WERI-Rb-1 (cell line): ENCODE data around the gene ECE2.
A peak's percentile ranks its signal among the peaks of the same experiment; 100 is the strongest.

ENCODE experiments used
- DNase-seq: peaks from one replicate; pipeline ENCODE4 v3.0.0-alpha.2; 2020
- H3K27ac ChIP-seq: fragments of 250-450 bp; sonication (Bioruptor Pico); 2 replicates; pipeline ENCODE4 v1.5.1; 2020; ENCODE audit warnings: mild to moderate bottlenecking, moderate library complexity
- H3K27me3 ChIP-seq: fragments of 250-450 bp; sonication (Bioruptor Pico); 2 replicates; pipeline ENCODE4 v1.5.1; 2021; ENCODE audit warnings: mild to moderate bottlenecking, low read depth, moderate library complexity; ENCODE audit not compliant: insufficient read depth, severe bottlenecking
- H3K36me3 ChIP-seq: fragments of 250-450 bp; sonication (Bioruptor Pico); 2 replicates; pipeline ENCODE4 v1.5.1; 2020; ENCODE audit warnings: mild to moderate bottlenecking, moderate library complexity
- H3K4me3 ChIP-seq: 2 replicates; pipeline ENCODE4 v1.5.1; 2011; ENCODE audit warnings: low read depth, mild to moderate bottlenecking, control low read depth, low read length
- H3K9me3 ChIP-seq: fragments of 250-450 bp; sonication (Bioruptor Pico); 2 replicates; pipeline ENCODE4 v1.5.1; 2021; ENCODE audit warnings: mild to moderate bottlenecking, moderate library complexity; ENCODE audit not compliant: severe bottlenecking
- TF ChIP-seq, protein P1 (sequence below): IDR thresholded peaks from 2 replicates; pipeline ENCODE4 v1.5.1; 2011; ENCODE audit warnings: low read depth, mild to moderate bottlenecking, control low read depth, inconsistent platforms, low read length

The ECE2 gene

DNA sequence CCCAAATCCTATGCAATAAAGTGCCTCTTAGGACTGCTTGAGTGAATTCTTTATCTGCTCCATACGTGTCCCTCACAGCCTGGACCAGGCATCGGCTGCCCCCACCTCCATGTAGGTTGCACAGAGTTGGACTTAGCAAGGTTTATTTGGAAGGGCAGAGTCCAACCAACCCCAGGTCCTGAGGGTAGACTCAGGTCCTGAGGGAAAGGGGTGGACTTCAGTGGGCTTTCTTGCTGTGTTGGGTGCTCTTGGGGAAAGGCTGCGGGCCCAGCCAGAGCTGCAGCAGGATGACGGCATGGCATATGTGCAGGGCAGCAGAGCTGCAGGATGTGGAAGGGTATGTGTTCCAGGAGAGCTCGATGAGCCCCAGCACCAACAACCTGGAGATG is 33.5 kb upstream of the ECE2 start:
- DNase-seq: no peak
- Histone ChIP-seq H3K9me3 (no peaks in the 10 kb centered on the region), H3K27ac (no peak overlapping the region), H3K36me3 (peaks cover 30% of the 10 kb centered on the region), H3K4me3 (no peak overlapping the region), H3K27me3 (no peaks in the 10 kb centered on the region)
- TF ChIP-seq, protein P1, sequence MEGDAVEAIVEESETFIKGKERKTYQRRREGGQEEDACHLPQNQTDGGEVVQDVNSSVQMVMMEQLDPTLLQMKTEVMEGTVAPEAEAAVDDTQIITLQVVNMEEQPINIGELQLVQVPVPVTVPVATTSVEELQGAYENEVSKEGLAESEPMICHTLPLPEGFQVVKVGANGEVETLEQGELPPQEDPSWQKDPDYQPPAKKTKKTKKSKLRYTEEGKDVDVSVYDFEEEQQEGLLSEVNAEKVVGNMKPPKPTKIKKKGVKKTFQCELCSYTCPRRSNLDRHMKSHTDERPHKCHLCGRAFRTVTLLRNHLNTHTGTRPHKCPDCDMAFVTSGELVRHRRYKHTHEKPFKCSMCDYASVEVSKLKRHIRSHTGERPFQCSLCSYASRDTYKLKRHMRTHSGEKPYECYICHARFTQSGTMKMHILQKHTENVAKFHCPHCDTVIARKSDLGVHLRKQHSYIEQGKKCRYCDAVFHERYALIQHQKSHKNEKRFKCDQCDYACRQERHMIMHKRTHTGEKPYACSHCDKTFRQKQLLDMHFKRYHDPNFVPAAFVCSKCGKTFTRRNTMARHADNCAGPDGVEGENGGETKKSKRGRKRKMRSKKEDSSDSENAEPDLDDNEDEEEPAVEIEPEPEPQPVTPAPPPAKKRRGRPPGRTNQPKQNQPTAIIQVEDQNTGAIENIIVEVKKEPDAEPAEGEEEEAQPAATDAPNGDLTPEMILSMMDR: no peak

DNA sequence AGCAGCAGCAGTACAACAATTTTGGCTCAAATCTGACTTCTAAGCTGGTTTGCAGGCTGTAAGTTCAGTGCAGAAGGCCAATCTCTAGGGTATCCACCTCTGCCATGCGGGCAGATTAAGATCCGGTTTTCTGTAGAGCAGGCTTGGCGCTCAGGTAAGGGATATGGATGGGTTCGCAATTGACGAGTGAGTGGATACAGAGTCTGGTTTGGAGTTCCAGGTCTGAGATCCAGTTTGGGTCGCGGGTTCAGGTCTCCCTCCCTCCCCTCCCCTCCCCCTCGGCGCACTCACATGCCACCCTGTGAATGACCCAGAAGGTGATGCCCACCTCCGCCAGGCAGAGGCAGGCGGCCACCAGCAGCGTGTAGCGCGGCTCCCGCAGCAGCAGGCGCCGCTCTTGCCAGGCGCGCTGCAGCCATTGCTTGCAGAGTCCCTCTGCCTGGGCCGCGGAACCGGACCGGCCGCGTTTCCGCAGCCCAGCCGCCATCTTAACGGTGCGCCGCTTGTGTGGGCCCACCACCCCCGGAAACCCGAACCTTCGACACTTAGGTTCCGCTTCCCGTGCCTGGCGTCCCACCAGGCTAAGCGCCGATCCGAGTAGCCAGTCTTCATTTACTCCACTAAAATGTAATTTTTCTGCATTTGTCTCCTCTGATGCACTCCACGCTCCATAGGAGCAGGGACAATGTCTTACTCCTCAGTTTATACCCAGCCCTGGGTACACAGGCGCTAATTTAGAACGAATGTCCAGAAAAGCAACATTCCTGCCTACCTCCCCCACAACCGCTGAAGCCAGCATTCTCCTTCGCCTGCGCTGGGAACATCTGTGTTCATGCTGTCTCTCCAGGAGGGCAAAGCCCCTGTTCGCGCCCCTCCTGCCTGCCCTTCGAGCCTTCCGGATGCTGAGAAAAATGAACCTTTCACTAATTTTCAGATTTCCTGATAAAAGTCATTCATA is 27.1 kb upstream of the ECE2 start, which contains the start of gene ALG3:
Gene ALG3, minus strand, starts transcription at position 509 of the 958 bp plus-strand sequence. Its CDS starts 22 bp downstream, at position 487.
- peak within 1 kb of the TSS; percentile 86 for H3K27ac ChIP-seq
- TF ChIP-seq, protein P1: no peak
- H3K4me3 ChIP-seq: peak within 1 kb of the TSS; percentile 60
- H3K36me3 ChIP-seq: peaks cover 12% of the 10 kb centered on the region; the same call in 1 of the 2 replicates
- DNase-seq: peak; percentile 83
- H3K9me3 ChIP-seq: no peaks in the 10 kb centered on the region
- no peaks in the 10 kb centered on the region for H3K27me3 ChIP-seq

DNA sequence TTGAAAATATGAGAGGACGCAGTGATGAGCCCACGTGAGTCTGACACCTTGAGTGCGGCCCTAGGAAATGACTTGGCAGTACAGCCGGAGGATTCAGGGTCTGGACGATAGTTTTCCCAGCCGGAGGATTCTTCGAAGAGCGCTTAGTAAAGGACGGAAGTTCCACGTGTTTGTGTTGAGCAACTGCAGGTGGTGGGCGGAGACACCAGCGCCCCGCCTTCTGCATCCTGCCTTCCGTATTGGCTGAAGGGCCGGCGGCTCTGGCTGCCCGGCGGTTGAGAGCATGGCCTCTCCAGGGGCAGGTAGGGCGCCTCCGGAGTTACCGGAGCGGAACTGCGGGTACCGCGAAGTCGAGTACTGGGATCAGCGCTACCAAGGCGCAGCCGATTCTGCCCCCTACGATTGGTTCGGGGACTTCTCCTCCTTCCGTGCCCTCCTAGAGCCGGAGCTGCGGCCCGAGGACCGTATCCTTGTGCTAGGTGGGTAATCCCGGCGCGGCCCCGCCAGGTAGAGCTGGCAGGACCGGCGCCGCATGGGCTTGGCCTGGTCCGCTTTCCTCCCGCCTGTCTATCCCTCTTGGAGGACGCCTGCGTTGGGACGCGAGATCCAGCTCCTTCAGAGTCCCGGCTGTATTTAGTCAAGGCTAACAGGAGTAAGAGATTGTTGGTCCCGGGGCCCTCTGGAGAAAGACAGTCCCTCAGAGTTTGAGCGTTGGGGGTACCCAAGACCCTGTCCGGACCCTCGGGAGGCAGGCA is 26.2 kb upstream of the ECE2 start, which contains the start of gene EEF1AKMT4:
Gene EEF1AKMT4, plus strand, starts transcription at position 261 of the 755 bp plus-strand sequence. Its CDS starts 23 bp downstream, at position 284.
- TF ChIP-seq, protein P1: peak; percentile 52
- peak within 1 kb of the TSS; percentile 60 for H3K4me3 ChIP-seq

DNA sequence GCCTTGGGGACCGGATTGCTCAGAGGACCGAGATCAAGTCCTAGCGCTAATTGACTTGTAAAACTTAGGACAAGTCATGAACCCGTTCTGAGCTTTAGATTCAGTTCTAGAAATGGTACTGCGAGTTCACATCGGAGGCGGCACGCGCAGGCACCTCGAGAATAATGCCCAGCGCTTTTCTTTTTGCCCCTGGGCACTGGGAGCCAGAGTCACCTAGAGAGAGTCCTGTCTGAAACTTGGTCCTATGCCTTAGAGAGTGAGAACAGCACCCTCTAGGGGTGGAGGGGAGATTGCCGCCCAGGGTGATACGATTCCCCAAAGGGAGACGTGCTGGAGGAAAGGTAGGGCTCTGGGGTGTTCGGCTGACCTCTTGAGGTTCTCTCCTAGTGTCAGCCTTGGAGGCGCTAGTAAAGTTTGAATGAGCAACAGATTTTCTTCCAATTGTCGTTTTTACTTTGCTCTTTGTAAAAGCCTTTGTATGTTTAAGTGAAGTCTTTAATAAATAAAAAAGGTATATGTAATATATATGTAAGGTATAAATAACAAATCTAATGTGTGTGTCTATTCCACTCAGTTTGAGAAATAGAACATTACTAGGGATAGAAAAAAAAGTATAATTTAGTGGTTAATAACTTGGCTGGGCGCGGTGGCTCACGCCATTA is 25.5 kb upstream of the ECE2 start:
- Histone ChIP-seq H3K27ac (peak overlapping the region; percentile 86), H3K9me3 (no peaks in the 10 kb centered on the region), H3K36me3 (no peaks in the 10 kb centered on the region; the same call in 1 of the 2 replicates), H3K4me3 (peak overlapping the region; percentile 60), H3K27me3 (no peaks in the 10 kb centered on the region)
- TF ChIP-seq, protein P1: peak; percentile 90
- DNase-seq: peak; percentile 93

More for the DNA sequence above, 26.2 kb upstream of the ECE2 start, which contains the start of gene EEF1AKMT4:
- Histone ChIP-seq H3K27ac (peak within 1 kb of the TSS; percentile 86), H3K27me3 (no peaks in the 10 kb centered on the region), H3K9me3 (no peaks in the 10 kb centered on the region), H3K36me3 (peaks cover 3% of the 10 kb centered on the region; the same call in 1 of the 2 replicates)
- peak; percentile 98 for DNase-seq

DNA sequence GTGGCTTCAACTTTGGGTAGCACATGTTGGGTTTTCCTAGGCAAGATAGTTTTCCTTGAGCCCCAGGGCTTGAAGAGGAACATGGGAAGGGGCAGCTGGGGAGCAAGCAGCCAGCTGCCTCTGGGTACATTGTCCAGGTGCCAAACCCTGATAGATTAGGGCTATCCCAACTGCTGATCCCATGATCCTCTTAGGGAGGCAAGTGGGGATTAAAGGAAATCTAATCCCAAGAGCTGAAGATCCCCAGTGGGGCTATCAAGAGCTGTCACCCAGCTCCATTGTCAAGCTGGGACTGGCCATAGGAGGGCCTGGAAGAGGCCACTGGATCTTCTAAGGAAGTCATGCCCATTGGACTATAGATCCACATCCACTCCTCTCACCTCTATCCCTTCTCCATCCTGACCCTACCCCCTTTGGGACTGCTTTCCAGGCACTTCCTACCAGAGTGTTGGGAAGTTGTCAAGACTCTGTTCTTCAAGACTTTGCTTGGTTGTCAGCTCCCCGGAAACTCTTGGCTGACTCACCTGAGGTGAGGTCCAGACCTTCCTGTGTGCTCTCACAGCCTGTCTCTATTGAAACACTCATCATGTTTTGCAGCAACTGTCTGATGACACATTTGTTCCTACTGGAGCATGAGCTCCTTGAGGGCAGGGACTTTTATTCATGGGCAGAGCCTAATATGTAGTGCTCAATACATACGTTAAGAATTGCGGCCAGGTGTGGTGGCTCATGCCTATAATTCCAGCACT is 20.4 kb upstream of the ECE2 start:
- DNase-seq: peak; percentile 84
- Histone ChIP-seq H3K4me3 (no peak overlapping the region), H3K27me3 (peaks cover 18% of the 10 kb centered on the region), H3K9me3 (no peaks in the 10 kb centered on the region), H3K36me3 (no peaks in the 10 kb centered on the region), H3K27ac (no peak overlapping the region)
- TF ChIP-seq, protein P1: no peak
